C4-2B (cell line): ENCODE results near the gene NCAPD2.

ENCODE experiments used
- H3K27ac ChIP-seq: fragments of 450-650 bp; 2 replicates; pipeline ENCODE4 v1.5.1; 2017
- CTCF ChIP-seq: fragments of 450-650 bp; conservative IDR thresholded peaks from 2 replicates; pipeline ENCODE4 v1.5.1; 2017; ENCODE audit warnings: mild to moderate bottlenecking
- ZFX ChIP-seq: fragments of 450-650 bp; IDR thresholded peaks from 2 replicates; pipeline ENCODE4 v1.6.1; 2017

NCAPD2 gene

GRCh38 chr12:6524648-6525047 lies 30.7 kb downstream of the NCAPD2 start:
- H3K27ac ChIP-seq, result no peak overlapping the region
- TF ChIP-seq CTCF, result no peak
- TF ChIP-seq ZFX, result no peak

- H3K27ac ChIP-seq, result no peak overlapping the region
- TF ChIP-seq ZFX (no peak), CTCF (no peak)
Observed at GRCh38 chr12:6526201-6526600, 32.3 kb downstream of the NCAPD2 start.

- TF ChIP-seq ZFX, result no peak
- no peak for TF ChIP-seq CTCF
- H3K27ac ChIP-seq, result no peak overlapping the region
Observed at GRCh38 chr12:6526766-6527525, 33.0 kb downstream of the NCAPD2 start.

- H3K27ac ChIP-seq, result no peak overlapping the region
Observed at GRCh38 chr12:6527711-6528110, 33.8 kb downstream of the NCAPD2 start.

GRCh38 chr12:6528539-6529235 lies 34.8 kb downstream of the NCAPD2 start:
- H3K27ac ChIP-seq, result no peak overlapping the region
- TF ChIP-seq CTCF (no peak), ZFX (no peak)

More at GRCh38 chr12:6527711-6528110, 33.8 kb downstream of the NCAPD2 start:
- no peak for TF ChIP-seq CTCF
- TF ChIP-seq ZFX, result no peak

GRCh38 chr12:6529291-6529737 lies 35.4 kb downstream of the NCAPD2 start:
- H3K27ac ChIP-seq, result no peak overlapping the region
- TF ChIP-seq CTCF, result no peak
- no peak for TF ChIP-seq ZFX

- no peak overlapping the region for H3K27ac ChIP-seq
- TF ChIP-seq ZFX, result no peak
- TF ChIP-seq CTCF, result no peak
Observed at GRCh38 chr12:6530576-6531260, 36.8 kb downstream of the NCAPD2 start.
